H9 (cell line): ENCODE measurements around the gene TATDN2. TPM values are rescaled to one million over a fixed set of nuclear protein-coding genes. Genes with fewer than 3 reads are reported as not detected.

Experiments
- DNase-seq: peaks from one replicate; pipeline ENCODE4 v3.0.0-alpha.2; 2017
- H2AFZ ChIP-seq: one replicate; pipeline ENCODE4 v1.6.1; 2013; ENCODE audit warnings: mild to moderate bottlenecking, low read length, control low read depth, moderate library complexity
- H2AK5ac ChIP-seq: 2 replicates; pipeline ENCODE4 v1.6.1; 2013; ENCODE audit warnings: low read length, control low read depth, mixed read lengths; ENCODE audit not compliant: insufficient read length
- H2BK120ac ChIP-seq: one replicate; pipeline ENCODE4 v1.6.1; 2013; ENCODE audit warnings: low read depth, mild to moderate bottlenecking, low read length, control low read depth, inconsistent platforms; ENCODE audit not compliant: poor library complexity, severe bottlenecking
- H2BK12ac ChIP-seq: 2 replicates; pipeline ENCODE4 v1.6.1; 2013; ENCODE audit warnings: low read length, control low read depth, mixed read lengths, low read depth; ENCODE audit not compliant: insufficient read length
- H2BK15ac ChIP-seq: 2 replicates; pipeline ENCODE4 v1.6.1; 2013; ENCODE audit warnings: low read depth, low read length, control low read depth
- H2BK20ac ChIP-seq: one replicate; pipeline ENCODE4 v1.6.1; 2013; ENCODE audit warnings: low read depth, mild to moderate bottlenecking, low read length, control low read depth, inconsistent platforms; ENCODE audit not compliant: poor library complexity, severe bottlenecking
- H2BK5ac ChIP-seq: 2 replicates; pipeline ENCODE4 v1.6.1; 2013; ENCODE audit warnings: low read length, control low read depth, mixed read lengths; ENCODE audit not compliant: insufficient read length
- H3K14ac ChIP-seq: 2 replicates; pipeline ENCODE4 v1.6.1; 2013; ENCODE audit warnings: low read length, control low read depth; ENCODE audit not compliant: insufficient read depth
- H3K18ac ChIP-seq: 2 replicates; pipeline ENCODE4 v1.6.1; 2013; ENCODE audit warnings: low read depth, mild to moderate bottlenecking, mixed read lengths, low read length, control low read depth; ENCODE audit not compliant: insufficient read length
- H3K23ac ChIP-seq: 2 replicates; pipeline ENCODE4 v1.6.1; 2013; ENCODE audit warnings: low read length, control low read depth, mixed read lengths, low read depth; ENCODE audit not compliant: insufficient read length
- H3K23me2 ChIP-seq: 2 replicates; pipeline ENCODE4 v1.6.1; 2013; ENCODE audit warnings: low read depth, mild to moderate bottlenecking, mixed read lengths, low read length, control low read depth; ENCODE audit not compliant: insufficient read length, poor library complexity, severe bottlenecking
- H3K27ac ChIP-seq: 2 replicates; pipeline ENCODE4 v1.5.1; 2013; ENCODE audit warnings: low read length, control low read depth, mixed read lengths, low read depth; ENCODE audit not compliant: insufficient read length
- H3K27me3 ChIP-seq: 2 replicates; pipeline ENCODE4 v1.6.1; 2013; ENCODE audit warnings: low read length, control low read depth, inconsistent platforms; ENCODE audit not compliant: insufficient read depth
- H3K4ac ChIP-seq: 2 replicates; pipeline ENCODE4 v1.6.1; 2013; ENCODE audit warnings: low read depth, mild to moderate bottlenecking, control low read depth, inconsistent platforms, low read length, moderate library complexity
- H3K4me1 ChIP-seq: 2 replicates; pipeline ENCODE4 v1.6.1; 2013; ENCODE audit warnings: low read length, control low read depth, inconsistent platforms; ENCODE audit not compliant: insufficient read depth
- H3K4me2 ChIP-seq: 2 replicates; pipeline ENCODE4 v1.6.1; 2013; ENCODE audit warnings: low read length, control low read depth, mixed read lengths; ENCODE audit not compliant: insufficient read length, insufficient read depth
- H3K56ac ChIP-seq: 2 replicates; pipeline ENCODE4 v1.6.1; 2013; ENCODE audit warnings: low read depth, mild to moderate bottlenecking, mixed read lengths, low read length, control low read depth; ENCODE audit not compliant: insufficient read length
- H3K79me1 ChIP-seq: 2 replicates; pipeline ENCODE4 v1.6.1; 2013; ENCODE audit warnings: low read depth, mild to moderate bottlenecking, moderate library complexity, low read length, control low read depth, inconsistent platforms; ENCODE audit not compliant: insufficient read depth, poor library complexity, severe bottlenecking
- H3K79me2 ChIP-seq: 2 replicates; pipeline ENCODE4 v1.6.1; 2013; ENCODE audit warnings: low read length, control low read depth, inconsistent platforms; ENCODE audit not compliant: insufficient read depth
- H3K9ac ChIP-seq: 2 replicates; pipeline ENCODE4 v1.6.1; 2013; ENCODE audit warnings: low read length, control low read depth, mixed read lengths; ENCODE audit not compliant: insufficient read length; ENCODE audit errors: extremely low read depth
- H3K9me3 ChIP-seq: one replicate; pipeline ENCODE4 v1.6.1; 2013; ENCODE audit warnings: low read depth, low read length, inconsistent platforms; ENCODE audit not compliant: control insufficient read depth
- H3T11ph ChIP-seq: one replicate; pipeline ENCODE4 v1.6.1; 2013; ENCODE audit warnings: mild to moderate bottlenecking, low read length, control low read depth, inconsistent platforms
- H4K20me1 ChIP-seq: one replicate; pipeline ENCODE4 v1.6.1; 2013; ENCODE audit not compliant: control insufficient read depth, insufficient read length, insufficient read depth
- H4K5ac ChIP-seq: 2 replicates; pipeline ENCODE4 v1.6.1; 2013; ENCODE audit warnings: low read depth, mild to moderate bottlenecking, mixed read lengths, low read length, control low read depth; ENCODE audit not compliant: insufficient read length
- H4K8ac ChIP-seq: replicated peaks from 2 replicates; pipeline ENCODE4 v1.6.1; 2013; ENCODE audit warnings: low read length, control low read depth, mixed read lengths, low read depth; ENCODE audit not compliant: insufficient read length
- H4K91ac ChIP-seq: 2 replicates; pipeline ENCODE4 v1.6.1; 2013; ENCODE audit warnings: low read depth, mild to moderate bottlenecking, moderate library complexity, mixed read lengths, low read length, control low read depth; ENCODE audit not compliant: insufficient read length
- H3K27ac Mint-ChIP-seq, 3 experiments: 2 replicates in 2 of 3; 3 replicates in 1 of 3; pipeline ENCODE4 v1.8.0; 2020 to 2021; ENCODE audit warnings: mixed read lengths in 3 of 3, mild to moderate bottlenecking in 1 of 3, moderate library complexity in 1 of 3
- H3K27me3 Mint-ChIP-seq: 2 replicates; pipeline ENCODE4 v1.8.0; 2021; ENCODE audit warnings: low read depth, mild to moderate bottlenecking, moderate library complexity, mixed read lengths
- H3K36me3 Mint-ChIP-seq, 3 experiments: 2 replicates in 2 of 3; 3 replicates in 1 of 3; pipeline ENCODE4 v1.8.0; 2020 to 2021; ENCODE audit warnings: low read depth in 3 of 3, mixed read lengths in 3 of 3; ENCODE audit not compliant: insufficient read depth in 1 of 3
- H3K4me1 Mint-ChIP-seq, 2 experiments: 2 replicates each; pipeline ENCODE4 v1.8.0; 2020; ENCODE audit warnings: mixed read lengths in 2 of 2
- H3K4me3 Mint-ChIP-seq, 2 experiments: 2 replicates in 1 of 2; 3 replicates in 1 of 2; pipeline ENCODE4 v1.8.0; 2020 to 2021; ENCODE audit warnings: mild to moderate bottlenecking in 2 of 2, mixed read lengths in 2 of 2, moderate library complexity in 1 of 2
- H3K9me3 Mint-ChIP-seq, 2 experiments: 2 replicates in 1 of 2; 3 replicates in 1 of 2; pipeline ENCODE4 v1.8.0; 2020; ENCODE audit warnings: mild to moderate bottlenecking in 2 of 2, mixed read lengths in 2 of 2, moderate library complexity in 1 of 2
- WGBS: extraction: QIAGEN DNeasy Blood & Tissue Kit; methylation state at CpG from one replicate; pipeline ENCODE4 v1.1.7; 2013; ENCODE audit warnings: missing lambda C conversion rate, low lambda C conversion rate, mixed read lengths; ENCODE audit not compliant: insufficient read length; ENCODE audit errors: extremely low coverage; 5-methylcytosine and 5-hydroxymethylcytosine counted together
- total RNA-seq: library from RNA; stranded (reverse); gene quantifications from 2 replicates; pipeline ENCODE4 v1.2.1, GENCODE V29; 2021
- TF ChIP-seq, protein P1 (sequence below): fragments of 200-600 bp; sonication (generic); conservative IDR thresholded peaks from 3 replicates; pipeline ENCODE4 v1.8.0; 2021; ENCODE audit warnings: antibody characterized with exemption, mild to moderate bottlenecking

Gene TATDN2
- total RNA-seq, 1 experiment from 2014 or later = 34.4 TPM

DNA sequence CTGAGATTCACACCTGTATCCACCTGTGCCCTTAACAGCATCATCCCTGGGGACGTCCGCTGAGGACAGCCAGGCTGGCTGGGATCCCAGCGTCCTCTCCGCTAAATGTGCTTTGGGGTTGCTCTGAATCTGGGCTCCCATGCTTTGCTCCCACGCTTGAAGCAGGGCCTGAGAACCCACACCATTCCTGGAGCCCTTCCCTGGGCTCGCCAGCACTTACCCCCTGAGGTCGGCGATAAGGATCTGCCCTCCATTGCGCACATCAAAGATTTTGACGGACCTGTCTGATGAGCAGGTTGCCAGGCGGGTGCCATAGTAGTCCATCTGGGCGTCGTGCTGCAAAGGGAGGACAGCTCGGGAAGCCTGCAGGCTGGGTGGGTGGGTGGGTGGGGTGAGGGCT lies 66.8 kb downstream of the TATDN2 start:
- H2BK15ac ChIP-seq = no peak overlapping the region
- no peak overlapping the region for H4K5ac ChIP-seq
- H2BK5ac ChIP-seq = no peak overlapping the region
- TF ChIP-seq, protein P1, sequence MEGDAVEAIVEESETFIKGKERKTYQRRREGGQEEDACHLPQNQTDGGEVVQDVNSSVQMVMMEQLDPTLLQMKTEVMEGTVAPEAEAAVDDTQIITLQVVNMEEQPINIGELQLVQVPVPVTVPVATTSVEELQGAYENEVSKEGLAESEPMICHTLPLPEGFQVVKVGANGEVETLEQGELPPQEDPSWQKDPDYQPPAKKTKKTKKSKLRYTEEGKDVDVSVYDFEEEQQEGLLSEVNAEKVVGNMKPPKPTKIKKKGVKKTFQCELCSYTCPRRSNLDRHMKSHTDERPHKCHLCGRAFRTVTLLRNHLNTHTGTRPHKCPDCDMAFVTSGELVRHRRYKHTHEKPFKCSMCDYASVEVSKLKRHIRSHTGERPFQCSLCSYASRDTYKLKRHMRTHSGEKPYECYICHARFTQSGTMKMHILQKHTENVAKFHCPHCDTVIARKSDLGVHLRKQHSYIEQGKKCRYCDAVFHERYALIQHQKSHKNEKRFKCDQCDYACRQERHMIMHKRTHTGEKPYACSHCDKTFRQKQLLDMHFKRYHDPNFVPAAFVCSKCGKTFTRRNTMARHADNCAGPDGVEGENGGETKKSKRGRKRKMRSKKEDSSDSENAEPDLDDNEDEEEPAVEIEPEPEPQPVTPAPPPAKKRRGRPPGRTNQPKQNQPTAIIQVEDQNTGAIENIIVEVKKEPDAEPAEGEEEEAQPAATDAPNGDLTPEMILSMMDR = no peak
- H2BK120ac ChIP-seq = no peak overlapping the region
- H4K8ac ChIP-seq = no peak overlapping the region
- H3K56ac ChIP-seq = no peak overlapping the region
- no peaks in the 10 kb centered on the region for H3K9me3 ChIP-seq
- no peak overlapping the region for H3K18ac ChIP-seq
- no peak overlapping the region for H3K27ac ChIP-seq
- no peak overlapping the region for H2BK20ac ChIP-seq
- no peak overlapping the region for H4K91ac ChIP-seq
- H2BK12ac ChIP-seq = no peak overlapping the region
- H3K4me1 Mint-ChIP-seq = peaks cover 0 to 5% of the 10 kb centered on the region in 2 experiments; a peak in 3 of 4 replicates
- peaks cover 29 to 82% (median 74%) of the 10 kb centered on the region in 3 experiments; a peak in 6 of 7 replicates for H3K36me3 Mint-ChIP-seq
- no peak overlapping the region for H3T11ph ChIP-seq
- no peak overlapping the region for H3K27ac Mint-ChIP-seq
- H3K4me2 ChIP-seq = no peak overlapping the region
- peaks cover 2% of the 10 kb centered on the region for H3K23me2 ChIP-seq
- no peaks in the 10 kb centered on the region for H3K9me3 Mint-ChIP-seq
- no peaks in the 10 kb centered on the region for H4K20me1 ChIP-seq
- no peak for DNase-seq
- no peak overlapping the region for H3K14ac ChIP-seq
- no peaks in the 10 kb centered on the region for H3K27me3 Mint-ChIP-seq
- no peak overlapping the region for H2AFZ ChIP-seq
- H2AK5ac ChIP-seq = no peak overlapping the region
- H3K9ac ChIP-seq = no peak overlapping the region
- H3K27me3 ChIP-seq = no peaks in the 10 kb centered on the region
- H3K4ac ChIP-seq = no peak overlapping the region
- no peak overlapping the region for H3K23ac ChIP-seq
- WGBS = no CpG with 5 or more reads among the region's 14 CpGs
- H3K4me3 Mint-ChIP-seq = no peak overlapping the region
- H3K79me1 ChIP-seq = no peaks in the 10 kb centered on the region
- H3K4me1 ChIP-seq = no peaks in the 10 kb centered on the region
- peaks cover 9% of the 10 kb centered on the region for H3K79me2 ChIP-seq
